GM19455 (cell line): Measurements from ENCODE around the gene TMC1.
"Not testable (repeated sequence)": the region's sequence is repeated elsewhere in the genome, so short reads cannot be mapped to it uniquely, and the experiment has no call there.

Experiments
- ATAC-seq: cut with Tn5 transposase; IDR thresholded peaks from one replicate; pipeline ENCODE4 v1.9.1; 2021; ENCODE audit not compliant: unreplicated experiment

The TMC1 gene

GRCh38 chr9:72749276-72749675 lies 227.9 kb downstream of the TMC1 start:
- ATAC-seq = no peak

- ATAC-seq = no peak
Measured at GRCh38 chr9:72751541-72751940, 230.1 kb downstream of the TMC1 start.

GRCh38 chr9:72753266-72753893 lies 232.0 kb downstream of the TMC1 start:
- ATAC-seq = no peak

- ATAC-seq = no peak
Measured at GRCh38 chr9:72755836-72756235, 234.4 kb downstream of the TMC1 start.

- no peak for ATAC-seq
Measured at GRCh38 chr9:72758944-72759343, 237.5 kb downstream of the TMC1 start.

GRCh38 chr9:72763022-72763421 lies 241.6 kb downstream of the TMC1 start:
- no peak for ATAC-seq

- no peak for ATAC-seq
Measured at GRCh38 chr9:72769546-72769945, 248.1 kb downstream of the TMC1 start.

GRCh38 chr9:72772661-72773060 lies 251.3 kb downstream of the TMC1 start:
- ATAC-seq = no peak

- ATAC-seq = no peak
Measured at GRCh38 chr9:72773570-72773969, 252.2 kb downstream of the TMC1 start.

GRCh38 chr9:72775570-72775969 lies 254.2 kb downstream of the TMC1 start:
- no peak for ATAC-seq

- no peak for ATAC-seq
Measured at GRCh38 chr9:72779614-72780013, 258.2 kb downstream of the TMC1 start.

GRCh38 chr9:72786948-72787347 lies 265.5 kb downstream of the TMC1 start:
- no peak for ATAC-seq

GRCh38 chr9:72788966-72789735 lies 267.7 kb downstream of the TMC1 start:
- no peak for ATAC-seq

- ATAC-seq = no peak
Measured at GRCh38 chr9:72789885-72790284, 268.5 kb downstream of the TMC1 start.

- no peak for ATAC-seq
Measured at GRCh38 chr9:72790989-72791388, 269.6 kb downstream of the TMC1 start.

GRCh38 chr9:72791436-72791835 lies 270.0 kb downstream of the TMC1 start:
- no peak for ATAC-seq

GRCh38 chr9:72794946-72795345 lies 273.5 kb downstream of the TMC1 start:
- ATAC-seq = no peak

- ATAC-seq = no peak
Measured at GRCh38 chr9:72800328-72800994, 279.1 kb downstream of the TMC1 start.

- ATAC-seq = no peak
Measured at GRCh38 chr9:72805238-72805637, 283.8 kb downstream of the TMC1 start.

GRCh38 chr9:72806313-72806809 lies 285.0 kb downstream of the TMC1 start:
- not testable (repeated sequence) for ATAC-seq

GRCh38 chr9:72807765-72808445 lies 286.5 kb downstream of the TMC1 start:
- no peak for ATAC-seq

GRCh38 chr9:72808446-72808768 lies 287.0 kb downstream of the TMC1 start:
- ATAC-seq = no peak
